GM19023 (cell line): Measurements from ENCODE around the gene AKAP6.
"Not testable (repeated sequence)": the region's sequence is repeated elsewhere in the genome, so short reads cannot be mapped to it uniquely, and the experiment has no call there.

Source experiments
- ATAC-seq: cut with Tn5 transposase; IDR thresholded peaks from one replicate; pipeline ENCODE4 v1.9.1; 2021; ENCODE audit warnings: mild to moderate bottlenecking, moderate library complexity; ENCODE audit not compliant: unreplicated experiment

The AKAP6 gene

DNA sequence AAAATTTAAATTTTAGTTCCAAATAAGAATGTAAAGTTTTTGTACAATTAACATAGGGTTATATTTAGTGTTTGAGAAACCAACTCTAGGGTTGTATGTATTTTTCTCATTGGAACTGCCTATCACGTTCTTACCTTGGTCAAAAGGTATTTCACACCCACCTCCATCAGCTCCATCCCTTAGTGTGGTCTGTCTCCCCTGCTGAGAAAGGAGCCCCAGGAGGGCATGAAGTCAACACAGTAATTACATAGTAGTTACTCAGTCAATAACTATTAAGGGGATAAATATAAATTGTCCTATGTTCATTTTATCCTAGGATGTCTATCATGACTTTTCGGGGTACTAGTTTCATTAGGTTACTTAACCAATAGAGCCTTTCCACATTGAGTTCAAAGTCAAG is 106.3 kb downstream of the AKAP6 start:
- no peak for ATAC-seq

DNA sequence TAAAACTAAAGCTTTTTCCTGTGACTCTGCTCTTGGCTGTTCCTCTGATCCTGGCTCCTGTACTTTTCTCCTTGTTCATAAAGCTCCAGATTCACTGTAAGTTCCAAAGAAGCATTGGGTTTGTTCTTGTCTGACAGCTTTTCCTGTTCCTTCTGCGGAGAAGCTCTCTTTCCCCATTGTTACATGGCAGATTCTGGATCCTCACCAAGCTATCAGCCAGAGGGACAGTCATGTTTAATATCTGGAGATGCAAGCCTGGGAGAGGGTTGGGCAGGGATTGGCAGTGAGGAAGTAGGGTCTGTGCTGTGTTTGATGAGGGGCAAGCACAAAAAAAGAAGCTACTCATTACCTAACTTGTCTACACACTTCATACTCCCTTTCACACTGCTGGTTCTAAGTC is 107.9 kb downstream of the AKAP6 start:
- no peak for ATAC-seq

DNA sequence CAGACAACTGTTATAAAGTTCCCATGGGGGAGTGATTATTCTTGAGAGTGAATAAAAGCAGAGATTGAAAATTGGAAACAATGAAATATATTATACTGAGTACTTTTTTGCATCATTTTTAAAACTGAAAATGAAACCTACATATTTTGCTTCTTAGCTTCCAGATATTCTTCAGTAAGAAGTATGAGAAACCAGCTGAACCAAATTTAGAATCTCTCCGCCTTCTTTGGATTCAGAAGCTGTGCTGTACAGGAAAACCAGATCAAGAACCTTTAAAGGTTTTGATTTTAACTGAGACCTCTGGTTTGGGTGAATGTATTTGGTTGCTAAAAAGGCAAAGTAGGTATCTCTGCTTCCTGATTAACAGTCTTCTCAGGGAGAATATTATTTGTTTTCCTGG is 109.4 kb downstream of the AKAP6 start:
- no peak for ATAC-seq

DNA sequence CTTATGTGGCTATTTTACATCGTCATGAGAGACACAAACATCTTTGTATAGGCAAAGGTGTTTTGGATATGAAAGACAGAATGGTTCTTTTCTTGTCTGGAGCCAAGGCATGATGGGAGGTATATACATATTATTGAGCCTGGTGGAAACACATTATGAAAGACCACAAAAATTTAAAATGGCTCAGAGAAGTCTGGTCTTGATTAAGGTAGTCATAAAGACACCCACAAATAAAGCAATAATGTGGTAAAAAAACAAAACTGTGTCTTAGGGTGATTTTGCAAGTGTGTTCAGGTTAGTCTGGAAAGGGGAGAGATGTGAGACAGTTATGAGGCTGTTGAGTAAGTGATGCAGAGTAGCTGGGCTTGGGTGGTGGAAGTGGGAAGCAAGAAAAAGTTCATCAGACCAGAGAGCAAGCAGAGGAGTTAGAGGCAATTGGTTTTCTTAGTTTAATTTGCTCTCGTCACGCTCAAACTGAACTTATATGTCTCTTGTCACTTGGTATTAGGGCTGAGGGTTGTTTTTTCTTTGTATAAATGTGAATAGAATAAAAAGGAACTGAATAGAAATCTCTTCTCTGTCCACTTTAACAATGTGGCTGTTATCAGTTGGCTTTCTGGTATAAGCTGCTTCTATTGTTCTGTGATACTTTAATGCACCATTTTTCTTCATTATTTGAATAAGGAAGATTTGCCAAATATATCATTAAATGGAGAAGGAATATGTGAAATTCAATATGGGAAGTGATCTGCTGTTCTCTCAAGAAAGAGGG is 115.0 kb downstream of the AKAP6 start:
- no peak for ATAC-seq

DNA sequence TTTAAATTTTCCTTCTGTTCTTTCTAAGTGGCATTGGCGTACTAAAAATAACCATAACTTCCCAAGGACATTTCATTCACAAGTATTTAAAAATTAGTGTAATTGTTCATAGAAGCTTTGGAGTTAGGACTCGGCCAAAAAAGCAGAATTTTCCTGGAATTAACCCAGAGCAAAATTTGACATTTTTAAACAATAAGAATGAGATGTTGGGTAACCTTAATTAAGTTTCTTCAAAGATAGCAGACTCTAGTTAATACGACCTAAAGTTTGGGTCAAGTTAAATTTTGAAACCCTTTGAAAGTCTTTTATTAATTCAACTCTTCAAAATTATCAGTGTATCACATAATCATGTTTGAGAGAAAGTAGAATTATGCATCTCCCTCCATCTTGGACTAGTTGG is 118.3 kb downstream of the AKAP6 start:
- ATAC-seq: no peak

DNA sequence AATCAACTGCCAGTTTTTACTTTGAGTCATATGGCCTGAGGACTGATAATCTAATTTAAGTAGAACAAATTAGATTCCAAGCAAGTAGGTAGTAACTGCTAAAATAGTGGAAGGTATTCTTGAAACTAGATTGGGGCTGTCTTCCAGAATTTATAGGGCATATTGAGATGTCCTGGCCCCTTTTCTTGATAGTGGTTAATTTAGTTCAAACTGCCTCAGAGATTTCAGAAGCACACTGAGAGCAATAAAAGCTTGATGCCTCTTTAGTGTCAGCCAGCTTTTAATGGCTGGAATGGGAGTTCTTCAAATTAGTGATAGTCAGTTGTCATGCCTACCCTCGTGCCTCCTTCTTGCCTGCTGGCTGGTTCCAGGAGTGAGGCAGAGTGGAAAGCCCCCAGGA is 120.5 kb downstream of the AKAP6 start:
- ATAC-seq: no peak

DNA sequence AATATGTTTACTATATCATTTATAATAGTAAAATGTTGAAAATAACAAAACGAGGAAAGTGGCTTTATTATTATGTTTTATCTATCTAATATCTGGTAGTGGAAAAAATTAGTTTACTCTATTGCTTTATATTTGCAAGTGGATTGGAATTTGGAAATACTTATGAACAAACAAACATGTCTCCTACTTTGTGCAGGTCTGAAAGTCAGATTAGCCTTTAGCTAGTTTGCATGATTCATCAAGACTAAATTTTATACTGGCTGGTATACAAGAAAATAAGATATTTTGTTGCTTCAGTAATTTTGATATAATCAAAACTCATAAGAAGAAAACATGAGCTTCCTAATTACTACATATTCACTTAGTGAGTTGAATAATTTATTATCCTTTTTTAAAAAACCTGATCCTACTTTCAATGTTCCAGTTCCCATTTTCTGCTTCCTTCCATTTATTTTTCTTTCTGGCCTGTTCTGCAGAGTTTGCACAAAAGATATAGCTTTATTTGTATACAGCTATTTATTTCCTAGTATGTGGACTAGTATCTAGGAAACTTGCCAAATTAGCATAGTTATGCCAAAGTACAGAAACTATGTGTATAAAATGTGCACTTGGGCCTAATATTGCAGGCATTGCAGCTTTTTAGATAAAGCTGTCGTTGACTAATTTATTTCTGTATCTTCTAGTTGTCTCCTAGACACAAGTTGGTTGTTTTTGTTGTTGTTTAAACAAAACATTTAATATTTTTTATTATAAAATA is 122.0 kb downstream of the AKAP6 start:
- ATAC-seq: no peak

DNA sequence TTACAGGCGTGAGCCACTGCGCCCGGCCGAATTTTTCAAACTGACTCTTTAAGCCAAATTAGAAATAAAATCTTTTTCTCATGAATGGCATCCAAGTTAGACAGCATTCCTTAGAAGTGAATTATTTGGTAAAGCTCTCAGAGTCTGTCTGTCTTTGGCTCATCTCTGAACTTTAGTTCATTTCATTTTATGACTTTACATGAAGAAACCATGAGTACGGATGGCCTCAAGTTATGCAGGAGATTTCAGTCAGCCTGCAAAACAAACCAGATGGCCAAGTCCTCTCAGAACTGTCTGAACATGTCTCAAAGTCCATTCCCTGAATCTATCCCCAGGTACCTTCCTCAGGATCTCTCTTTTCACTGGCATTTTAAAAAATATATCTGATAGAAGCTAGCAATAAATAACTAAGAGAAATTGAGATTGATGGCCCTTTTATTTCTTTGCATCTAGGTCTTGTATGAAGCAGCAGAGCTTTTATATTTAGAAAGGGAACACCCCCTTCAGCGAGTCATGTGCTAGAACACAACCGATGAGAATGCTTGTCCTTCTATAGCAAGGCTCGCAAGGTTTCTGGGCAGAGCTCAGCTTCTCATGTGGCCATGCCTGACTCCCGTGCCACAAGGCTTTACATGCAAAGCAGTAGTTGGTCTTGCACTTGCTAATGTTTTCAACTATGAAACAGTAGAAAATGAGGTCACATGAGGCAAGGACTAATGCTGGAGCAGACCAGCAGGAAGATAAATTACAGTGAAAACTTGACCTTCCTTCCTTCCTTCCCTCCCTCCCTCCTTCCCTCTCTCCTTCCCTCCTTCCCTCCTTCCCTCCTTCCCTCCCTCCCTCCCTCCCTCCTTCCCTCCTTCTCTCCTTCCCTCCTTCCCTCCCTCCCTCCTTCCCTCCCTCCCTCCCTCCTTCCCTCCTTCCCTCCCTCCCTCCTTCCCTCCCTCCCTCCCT is 125.0 kb downstream of the AKAP6 start:
- ATAC-seq: no peak

DNA sequence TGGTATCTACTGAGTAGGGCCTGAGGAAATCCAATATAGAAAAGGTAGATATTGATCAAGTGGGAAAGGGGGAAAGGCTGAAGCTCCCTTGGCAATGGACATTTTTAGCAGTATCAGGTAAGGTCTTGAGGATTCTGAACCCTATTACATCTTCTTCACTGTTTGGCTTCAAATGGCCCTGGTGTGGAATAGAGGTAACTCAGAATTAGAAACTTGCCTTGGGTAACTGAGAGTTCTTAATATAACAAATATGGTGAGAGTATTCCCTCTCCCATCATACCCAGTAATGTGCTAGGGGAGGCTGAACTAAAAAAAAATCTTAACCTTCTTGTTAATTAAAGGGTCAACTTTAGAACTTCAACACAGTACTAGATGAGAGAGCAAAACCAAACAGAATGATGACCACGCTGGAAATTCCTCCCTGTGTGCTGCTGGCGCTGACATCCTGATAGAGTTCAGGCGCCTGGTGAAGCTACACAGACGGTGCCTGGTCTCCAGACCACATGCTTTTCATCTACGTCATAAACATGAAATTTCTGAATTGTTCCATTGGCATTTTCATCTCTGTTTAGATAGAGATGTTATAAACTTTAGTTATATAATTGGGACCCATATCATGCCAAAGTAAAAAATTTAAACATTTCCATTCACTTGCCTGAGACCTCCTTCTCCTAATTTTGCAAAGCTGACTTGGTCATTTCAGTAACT is 128.3 kb downstream of the AKAP6 start:
- ATAC-seq: no peak

DNA sequence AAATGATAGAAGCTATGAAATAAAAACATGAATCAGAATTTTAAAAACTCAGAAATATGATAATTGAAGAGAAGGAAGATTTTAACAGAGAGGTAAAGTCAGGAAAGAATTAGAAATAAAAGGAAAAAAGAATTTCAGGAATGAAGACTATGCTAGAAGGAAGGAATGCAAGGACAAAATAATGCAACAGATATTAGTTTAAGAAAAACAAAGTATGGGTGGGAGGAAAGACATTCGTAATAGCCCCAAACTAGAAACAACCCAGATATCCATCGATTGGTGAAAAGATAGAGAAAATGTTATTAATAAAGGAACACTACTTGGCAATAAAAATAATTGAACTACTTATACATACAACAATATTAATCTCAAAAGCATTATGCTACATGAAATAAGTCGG is 129.6 kb downstream of the AKAP6 start:
- no peak for ATAC-seq

DNA sequence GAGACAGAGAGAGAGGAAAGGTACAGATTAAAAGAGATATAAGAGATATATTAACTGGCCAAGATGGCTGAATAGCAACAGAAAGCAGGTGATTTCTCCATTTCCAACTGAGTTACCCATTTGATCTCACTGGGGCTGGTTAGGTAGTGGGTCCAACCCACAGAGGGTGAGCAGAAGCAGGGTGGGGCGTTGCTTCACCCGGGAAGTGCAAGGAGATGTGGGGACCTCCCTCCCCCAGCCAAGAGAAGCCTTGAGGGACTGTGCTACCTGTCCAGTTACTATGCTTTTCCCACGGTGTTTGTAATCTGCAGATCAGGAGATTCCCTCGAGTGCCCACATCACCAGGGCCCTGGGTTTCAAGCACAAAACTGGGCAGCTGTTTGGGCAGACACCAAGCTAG is 131.2 kb downstream of the AKAP6 start:
- no peak for ATAC-seq

DNA sequence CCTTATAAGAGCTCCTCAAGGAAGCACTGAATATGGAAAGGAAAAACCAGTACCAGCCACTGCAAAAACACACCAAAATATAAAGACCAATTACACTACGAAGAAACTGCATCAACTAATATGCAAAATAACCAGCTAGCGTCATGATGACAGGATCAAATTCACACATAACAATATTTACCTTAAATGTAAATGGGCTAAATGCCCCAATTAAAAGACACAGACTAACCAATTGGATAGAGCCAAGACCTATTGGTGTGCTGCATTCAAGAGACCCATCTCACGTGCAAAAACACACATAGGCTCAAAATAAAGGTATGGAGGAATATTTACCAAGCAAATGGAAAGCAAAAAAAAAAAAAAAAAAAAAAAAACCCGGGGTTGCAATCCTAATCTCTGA is 133.5 kb downstream of the AKAP6 start:
- not testable (repeated sequence) for ATAC-seq

DNA sequence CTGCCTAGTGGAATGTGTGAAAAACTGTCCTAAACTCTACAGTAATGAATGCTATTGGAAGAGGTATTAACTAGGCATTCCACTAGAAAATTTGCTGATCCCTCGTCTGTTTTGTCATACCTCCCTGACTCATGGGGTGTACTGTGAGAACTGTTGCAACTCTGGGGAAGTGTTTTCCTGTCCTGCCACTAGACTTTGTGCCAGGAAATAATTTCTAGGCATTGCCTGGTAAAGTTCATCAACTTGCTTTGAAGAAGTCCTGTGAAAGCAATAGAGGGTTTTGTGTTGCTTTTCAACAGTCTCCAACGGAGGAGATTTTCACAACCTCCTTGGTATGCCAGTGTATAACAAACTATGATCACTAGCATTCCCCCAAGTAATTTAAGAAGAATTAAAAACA is 139.9 kb downstream of the AKAP6 start:
- no peak for ATAC-seq

DNA sequence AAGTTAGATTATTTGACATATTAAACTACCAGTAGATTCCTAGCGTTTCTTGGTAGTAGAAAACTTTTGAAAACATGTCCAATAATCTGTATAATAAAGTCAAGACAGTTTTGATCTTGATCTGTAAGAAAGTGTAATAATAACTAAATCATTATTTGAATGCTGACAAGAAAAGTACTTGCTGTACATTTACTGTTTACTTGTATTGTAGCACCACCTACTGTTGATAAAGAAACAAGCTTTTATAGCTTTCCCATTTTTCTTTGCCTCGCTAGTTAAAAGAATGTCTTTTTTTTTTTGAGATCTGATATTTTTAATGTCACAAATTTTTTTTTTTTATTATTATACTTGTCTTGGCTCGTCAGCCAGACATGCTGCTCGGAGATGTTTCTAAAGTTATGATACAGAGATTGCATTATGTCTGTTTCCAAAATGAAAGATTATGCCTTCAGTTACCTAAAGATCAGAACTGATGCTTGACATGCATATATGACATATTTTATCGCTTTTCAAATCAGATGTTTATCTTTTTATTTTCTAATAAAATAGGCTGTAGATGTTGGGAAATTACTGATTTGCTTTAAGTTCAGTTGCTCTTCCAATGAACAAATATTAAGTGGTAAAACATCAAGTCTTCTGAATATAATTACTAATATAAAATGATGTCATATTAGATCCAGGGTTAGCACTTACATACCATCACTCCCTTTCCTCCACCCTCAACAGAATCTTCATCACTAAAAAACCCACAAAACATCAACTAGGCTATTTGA is 140.5 kb downstream of the AKAP6 start:
- no peak for ATAC-seq

DNA sequence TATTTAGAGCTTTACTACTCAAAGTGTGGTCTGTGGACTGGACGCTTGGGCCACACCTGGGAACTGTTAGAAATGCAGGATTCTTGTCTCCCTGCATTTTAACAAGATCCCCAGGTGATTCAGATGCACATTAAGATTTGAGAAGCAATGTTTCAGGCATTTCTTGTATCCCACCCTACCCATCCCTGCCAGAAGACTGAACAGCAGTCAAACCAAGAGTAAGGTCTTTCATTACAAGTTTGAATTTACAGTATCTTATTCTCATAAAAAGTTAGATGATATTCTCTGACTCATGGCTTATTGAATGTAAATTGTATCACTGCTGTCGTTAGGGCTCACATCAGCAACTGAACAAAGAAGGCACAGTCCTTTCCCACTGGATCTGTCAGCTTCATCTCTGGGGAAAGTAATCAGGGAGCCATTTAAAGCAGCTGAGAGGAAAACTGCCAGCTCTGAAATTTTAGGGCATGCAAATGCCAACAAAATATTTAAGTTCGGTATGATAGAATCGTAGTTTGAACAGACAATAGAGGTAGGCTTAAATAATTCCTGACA is 141.1 kb downstream of the AKAP6 start:
- ATAC-seq: no peak

DNA sequence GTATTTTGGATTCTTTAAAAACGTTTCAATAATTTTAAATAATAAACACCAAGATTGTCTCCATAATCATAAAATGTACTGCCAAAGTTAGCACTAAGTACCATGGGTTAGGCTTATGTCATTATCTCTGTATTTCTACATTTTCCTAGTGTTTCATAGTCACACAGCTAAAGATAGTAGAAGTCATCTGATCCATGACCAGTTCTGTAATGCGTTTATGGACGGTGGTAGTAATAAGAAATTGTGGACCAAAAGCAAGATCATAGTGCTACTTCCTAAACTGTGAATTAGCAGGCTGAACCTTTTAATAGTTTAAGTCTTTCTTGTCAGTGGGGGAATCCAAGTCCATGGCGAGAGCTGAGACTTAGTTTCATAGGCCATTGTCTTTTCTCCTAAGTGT is 142.1 kb downstream of the AKAP6 start:
- ATAC-seq: no peak

DNA sequence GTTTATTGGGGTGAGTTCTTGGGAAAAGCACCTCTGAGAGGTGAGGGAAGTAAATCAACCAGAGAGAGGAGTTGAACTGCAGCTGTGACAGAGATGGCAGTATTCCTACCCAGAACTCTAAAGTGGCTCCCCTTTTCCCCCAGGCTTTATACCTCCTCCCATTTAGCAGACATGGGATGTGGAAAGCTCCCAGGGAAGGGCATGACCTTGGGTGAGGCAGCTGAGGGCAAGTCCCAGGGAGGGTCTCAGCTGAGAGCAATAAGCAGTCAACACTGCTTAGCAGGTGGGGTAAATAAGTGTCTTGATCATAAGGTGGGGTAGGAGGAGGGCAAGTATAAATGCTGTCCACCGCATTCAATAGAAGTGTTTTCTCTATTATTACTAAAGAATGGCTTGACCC is 143.0 kb downstream of the AKAP6 start:
- ATAC-seq: no peak

DNA sequence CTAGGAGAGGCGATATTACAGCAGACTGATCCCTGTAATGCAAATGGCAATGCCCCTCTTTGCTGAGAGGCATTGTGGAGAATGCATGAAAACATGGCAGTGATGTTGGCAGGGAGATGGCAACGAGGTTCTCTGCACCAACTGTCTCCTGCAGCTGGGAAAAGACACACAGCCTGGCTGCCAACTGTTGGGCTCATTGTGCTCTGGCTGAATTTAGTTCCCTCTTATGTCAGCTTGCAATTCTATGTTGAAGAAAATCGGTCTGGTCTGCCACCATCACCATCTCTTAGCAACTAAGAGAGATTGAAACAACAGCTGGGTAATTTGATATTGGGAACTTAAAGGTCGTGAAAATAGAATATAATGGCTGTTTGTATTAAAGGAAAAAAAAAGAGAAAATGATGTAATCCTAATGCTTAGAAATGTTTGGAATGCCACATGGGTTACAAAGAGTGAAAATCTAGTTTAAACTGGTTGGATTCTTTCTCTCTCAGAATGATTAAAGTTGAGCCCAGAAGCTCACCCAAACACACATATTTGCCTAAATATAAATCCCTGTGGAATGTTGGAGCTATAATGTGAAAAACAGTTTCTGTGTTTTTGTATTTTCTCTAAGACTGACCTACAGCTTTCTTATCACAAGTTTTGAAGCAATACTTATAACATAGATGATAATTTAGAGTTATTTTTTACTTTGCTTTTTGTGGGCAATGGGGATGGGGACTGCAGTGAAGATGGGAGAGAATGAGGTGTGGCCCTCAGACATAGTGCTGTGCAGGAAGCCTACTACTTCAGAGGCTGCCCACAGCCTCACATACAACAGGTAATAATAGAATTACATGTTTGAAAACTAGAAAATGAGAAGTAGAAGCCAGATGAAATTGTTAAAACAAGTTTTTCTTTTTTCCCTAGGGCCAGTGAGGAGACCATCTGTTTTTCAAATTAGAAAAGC is 143.7 kb downstream of the AKAP6 start:
- ATAC-seq: no peak

DNA sequence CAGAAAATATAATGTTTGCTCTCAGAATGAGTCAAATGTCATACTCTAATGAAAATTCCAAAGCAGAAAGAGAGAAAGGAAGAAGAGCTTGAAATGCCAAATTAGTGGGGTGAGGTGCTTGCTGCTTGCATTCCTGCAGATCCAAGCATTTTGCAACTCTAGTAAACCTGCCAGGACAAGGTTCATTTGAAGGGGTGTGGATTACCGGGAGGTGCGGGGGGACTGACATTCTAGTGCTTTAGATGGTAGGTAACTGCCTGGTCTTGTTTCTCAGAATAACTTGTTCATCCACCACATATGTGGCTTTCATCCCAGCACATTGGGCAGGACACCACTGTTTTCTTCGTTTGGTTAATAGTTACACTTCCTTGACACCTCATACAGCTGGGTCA is 144.4 kb downstream of the AKAP6 start:
- no peak for ATAC-seq
